ENCODE data around the gene NCKAP5. TPM values are rescaled to one million over a fixed set of nuclear protein-coding genes. Genes with fewer than 3 reads are reported as not detected.

Gene NCKAP5
- total and polyA plus RNA-seq, 2 donors, result 1.9 to 2.0 TPM

- H3K27ac ChIP-seq (ENCODE audit: low read depth in 1 of 2, low read length in 1 of 2), result no peak overlapping the region
- no peaks in the 10 kb centered on the region for H3K9me3 ChIP-seq (ENCODE audit: control insufficient read depth in 2 of 2, insufficient read depth in 1 of 2, low read length in 1 of 2)
- H3K36me3 ChIP-seq (ENCODE audit: control insufficient read depth in 2 of 2, insufficient read depth in 2 of 2, low read length in 1 of 2), result no peaks in the 10 kb centered on the region
- WGBS, result 98% methylated on average over 2 of the region's 2 CpGs
- no peaks in the 10 kb centered on the region for H3K27me3 ChIP-seq (ENCODE audit: control insufficient read depth in 2 of 2, insufficient read depth in 1 of 2, low read length in 1 of 2)
- DNase-seq (ENCODE audit: low read depth in 6 of 9, low spot score in 9 of 9), result no peak
- no peaks in the 10 kb centered on the region for H3K4me1 ChIP-seq (ENCODE audit: control insufficient read depth in 2 of 2, insufficient read depth in 2 of 2, low read length in 2 of 2)
- no peak overlapping the region for H3K4me3 ChIP-seq (ENCODE audit: low read length in 2 of 2)
Observed at GRCh38 chr2:133253793-133254192, 314.5 kb downstream of the NCKAP5 start.

DNA sequence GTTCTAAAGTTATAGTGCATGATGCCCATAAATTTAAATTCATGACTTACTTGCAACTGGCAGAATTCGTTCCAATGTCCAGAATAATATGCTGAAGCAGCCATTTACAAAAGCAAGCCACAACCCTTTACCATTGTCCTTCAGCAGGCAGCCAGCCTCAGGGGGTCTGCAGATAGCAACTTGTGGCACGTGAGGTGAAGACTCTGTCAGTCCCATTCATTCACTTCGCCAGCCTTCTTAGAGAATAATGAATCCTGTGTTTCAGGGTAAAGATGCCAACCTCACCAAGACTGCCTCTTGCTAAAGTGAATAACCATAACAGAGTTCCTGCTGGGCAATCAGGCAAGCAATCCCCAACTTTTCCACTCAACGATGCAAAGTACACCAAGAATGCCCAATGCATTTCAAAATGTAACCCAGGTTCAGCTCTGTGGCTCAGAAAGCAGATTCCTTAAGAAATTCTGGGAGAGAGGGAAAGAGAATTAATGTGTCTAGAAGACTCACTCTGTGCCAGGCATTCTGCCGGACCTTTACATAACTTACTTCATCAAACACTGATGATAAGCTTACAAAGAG is 315.4 kb downstream of the NCKAP5 start:
- H3K27ac ChIP-seq (ENCODE audit: low read depth in 1 of 2, low read length in 1 of 2), result no peak overlapping the region
- H3K4me3 ChIP-seq (ENCODE audit: low read length in 2 of 2), result no peak overlapping the region
- no peaks in the 10 kb centered on the region for H3K9me3 ChIP-seq (ENCODE audit: control insufficient read depth in 2 of 2, insufficient read depth in 1 of 2, low read length in 1 of 2)
- H3K27me3 ChIP-seq (ENCODE audit: control insufficient read depth in 2 of 2, insufficient read depth in 1 of 2, low read length in 1 of 2), result no peaks in the 10 kb centered on the region
- no peaks in the 10 kb centered on the region for H3K4me1 ChIP-seq (ENCODE audit: control insufficient read depth in 2 of 2, insufficient read depth in 2 of 2, low read length in 2 of 2)
- no peaks in the 10 kb centered on the region for H3K36me3 ChIP-seq (ENCODE audit: control insufficient read depth in 2 of 2, insufficient read depth in 2 of 2, low read length in 1 of 2)
- no peak for DNase-seq (ENCODE audit: low read depth in 6 of 9, low spot score in 9 of 9)
- 87% methylated on average over 5 of the region's 5 CpGs for WGBS

DNA sequence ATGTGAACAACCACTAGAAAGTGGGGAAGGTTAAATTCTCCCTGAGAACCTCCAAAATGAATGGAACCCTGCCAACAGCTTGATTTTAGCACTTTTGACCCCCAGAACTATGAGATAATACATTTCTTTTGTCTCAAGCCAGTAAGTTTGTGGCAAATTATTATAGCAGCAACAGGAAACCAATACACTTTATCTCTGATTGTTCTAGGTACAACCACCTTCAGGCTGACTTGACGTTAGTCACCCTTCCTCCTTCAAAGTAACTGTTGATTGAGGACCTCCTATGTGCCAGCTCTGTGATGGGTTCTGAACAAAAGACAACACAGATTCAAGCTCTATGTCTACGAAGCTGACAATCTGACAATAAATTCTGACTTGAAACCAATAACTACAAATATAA is 318.9 kb downstream of the NCKAP5 start:
- Histone ChIP-seq H3K4me3 (ENCODE audit: low read length in 2 of 2) (no peak overlapping the region), H3K4me1 (ENCODE audit: control insufficient read depth in 2 of 2, insufficient read depth in 2 of 2, low read length in 2 of 2) (no peaks in the 10 kb centered on the region), H3K27me3 (ENCODE audit: control insufficient read depth in 2 of 2, insufficient read depth in 1 of 2, low read length in 1 of 2) (no peaks in the 10 kb centered on the region), H3K27ac (ENCODE audit: low read depth in 1 of 2, low read length in 1 of 2) (no peak overlapping the region), H3K9me3 (ENCODE audit: control insufficient read depth in 2 of 2, insufficient read depth in 1 of 2, low read length in 1 of 2) (no peaks in the 10 kb centered on the region), H3K36me3 (ENCODE audit: control insufficient read depth in 2 of 2, insufficient read depth in 2 of 2, low read length in 1 of 2) (no peaks in the 10 kb centered on the region)
- no peak for DNase-seq (ENCODE audit: low read depth in 6 of 9, low spot score in 9 of 9)
- 89% methylated on average over 2 of the region's 2 CpGs for WGBS

DNA sequence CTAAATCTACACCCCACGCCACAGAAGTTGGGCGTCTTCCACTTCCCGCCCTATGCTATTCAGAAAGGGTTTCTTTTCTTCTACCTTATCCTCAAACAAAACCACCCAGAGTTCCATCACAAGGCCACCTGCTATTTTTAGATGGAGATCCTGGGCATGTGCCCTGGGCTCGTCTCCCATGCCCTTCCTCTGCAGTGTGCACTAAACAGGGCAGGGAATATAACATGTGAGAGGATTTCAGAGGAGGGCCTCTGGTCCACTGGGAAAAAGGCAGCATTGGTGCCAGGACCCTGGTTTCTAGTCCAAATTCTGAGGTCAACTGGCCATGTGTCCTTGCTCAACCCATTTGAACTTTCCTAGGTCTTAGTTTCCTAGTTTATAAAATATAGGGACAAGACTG is 320.0 kb downstream of the NCKAP5 start:
- Histone ChIP-seq H3K27me3 (ENCODE audit: control insufficient read depth in 2 of 2, insufficient read depth in 1 of 2, low read length in 1 of 2) (no peaks in the 10 kb centered on the region), H3K36me3 (ENCODE audit: control insufficient read depth in 2 of 2, insufficient read depth in 2 of 2, low read length in 1 of 2) (no peaks in the 10 kb centered on the region), H3K4me1 (ENCODE audit: control insufficient read depth in 2 of 2, insufficient read depth in 2 of 2, low read length in 2 of 2) (no peaks in the 10 kb centered on the region), H3K27ac (ENCODE audit: low read depth in 1 of 2, low read length in 1 of 2) (no peak overlapping the region), H3K4me3 (ENCODE audit: low read length in 2 of 2) (no peak overlapping the region), H3K9me3 (ENCODE audit: control insufficient read depth in 2 of 2, insufficient read depth in 1 of 2, low read length in 1 of 2) (no peaks in the 10 kb centered on the region)
- 93% methylated on average over 4 of the region's 4 CpGs for WGBS
- DNase-seq (ENCODE audit: low read depth in 6 of 9, low spot score in 9 of 9), result no peak

DNA sequence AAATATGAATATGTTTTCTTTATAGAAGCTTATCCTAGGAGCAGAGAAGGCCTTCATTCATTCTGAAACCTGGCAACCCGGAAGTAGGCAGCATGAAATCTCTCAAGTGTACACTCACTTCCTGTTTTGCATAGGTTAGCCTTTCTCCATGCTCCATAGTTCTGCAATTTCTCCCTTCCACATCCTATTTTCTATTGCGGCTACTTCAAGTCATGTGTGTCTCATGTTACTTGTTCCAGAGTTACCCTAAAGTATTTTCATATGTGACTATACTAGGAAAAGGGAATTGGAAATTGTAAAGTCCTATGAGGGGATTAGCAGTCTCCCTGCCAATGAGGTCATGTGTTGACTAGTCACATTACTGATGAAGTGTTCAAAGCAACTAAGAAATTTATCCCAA is 320.6 kb downstream of the NCKAP5 start:
- Histone ChIP-seq H3K9me3 (ENCODE audit: control insufficient read depth in 2 of 2, insufficient read depth in 1 of 2, low read length in 1 of 2) (no peaks in the 10 kb centered on the region), H3K27me3 (ENCODE audit: control insufficient read depth in 2 of 2, insufficient read depth in 1 of 2, low read length in 1 of 2) (no peaks in the 10 kb centered on the region), H3K36me3 (ENCODE audit: control insufficient read depth in 2 of 2, insufficient read depth in 2 of 2, low read length in 1 of 2) (no peaks in the 10 kb centered on the region), H3K27ac (ENCODE audit: low read depth in 1 of 2, low read length in 1 of 2) (no peak overlapping the region), H3K4me1 (ENCODE audit: control insufficient read depth in 2 of 2, insufficient read depth in 2 of 2, low read length in 2 of 2) (no peaks in the 10 kb centered on the region), H3K4me3 (ENCODE audit: low read length in 2 of 2) (no peak overlapping the region)
- WGBS, result 30% methylated on average over 2 of the region's 2 CpGs
- DNase-seq (ENCODE audit: low read depth in 6 of 9, low spot score in 9 of 9), result peak in 1 of 9 donors; percentile 5

- DNase-seq (ENCODE audit: low read depth in 6 of 9, low spot score in 9 of 9), result no peak
- H3K27me3 ChIP-seq (ENCODE audit: control insufficient read depth in 2 of 2, insufficient read depth in 1 of 2, low read length in 1 of 2), result no peaks in the 10 kb centered on the region
- no peaks in the 10 kb centered on the region for H3K36me3 ChIP-seq (ENCODE audit: control insufficient read depth in 2 of 2, insufficient read depth in 2 of 2, low read length in 1 of 2)
- no peak overlapping the region for H3K27ac ChIP-seq (ENCODE audit: low read depth in 1 of 2, low read length in 1 of 2)
- H3K4me3 ChIP-seq (ENCODE audit: low read length in 2 of 2), result no peak overlapping the region
- no peaks in the 10 kb centered on the region for H3K4me1 ChIP-seq (ENCODE audit: control insufficient read depth in 2 of 2, insufficient read depth in 2 of 2, low read length in 2 of 2)
- 83% methylated on average over 2 of the region's 2 CpGs for WGBS
- no peaks in the 10 kb centered on the region for H3K9me3 ChIP-seq (ENCODE audit: control insufficient read depth in 2 of 2, insufficient read depth in 1 of 2, low read length in 1 of 2)
Observed at GRCh38 chr2:133241224-133241571, 327.1 kb downstream of the NCKAP5 start.

DNA sequence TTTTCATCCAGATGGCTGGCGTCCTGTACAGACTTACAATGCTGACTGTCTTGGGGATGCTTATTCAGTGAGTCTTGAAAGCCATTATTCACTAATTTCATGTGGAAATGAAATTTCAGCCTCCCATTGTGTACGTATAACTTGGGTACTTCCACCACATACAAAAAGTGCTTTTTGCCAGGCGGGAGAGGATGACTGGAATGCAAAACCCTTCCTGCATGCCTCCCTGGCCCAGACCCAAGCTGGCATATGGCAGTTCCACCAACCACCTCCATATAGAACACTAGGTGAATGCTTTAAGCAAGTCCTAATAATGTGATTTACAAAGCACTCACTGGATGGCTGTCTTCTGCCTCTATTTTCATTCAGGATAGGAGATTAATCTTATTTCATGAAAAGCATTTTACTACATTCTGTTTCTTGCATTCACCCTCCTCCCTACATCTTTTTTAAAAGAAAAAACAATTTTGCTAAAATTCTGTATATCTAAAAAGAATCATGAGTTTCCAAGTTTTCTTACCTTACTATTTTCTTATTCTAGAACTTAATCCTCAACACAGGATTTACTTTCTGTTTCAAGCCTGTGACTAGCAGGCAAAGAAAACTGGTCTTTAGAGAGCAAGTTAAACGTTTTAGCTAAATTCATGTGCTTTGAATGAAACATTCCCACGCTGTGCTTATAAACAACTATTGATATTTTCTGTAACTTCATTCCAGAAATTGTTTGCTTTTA is 327.6 kb downstream of the NCKAP5 start:
- no peaks in the 10 kb centered on the region for H3K36me3 ChIP-seq (ENCODE audit: control insufficient read depth in 2 of 2, insufficient read depth in 2 of 2, low read length in 1 of 2)
- no peaks in the 10 kb centered on the region for H3K27me3 ChIP-seq (ENCODE audit: control insufficient read depth in 2 of 2, insufficient read depth in 1 of 2, low read length in 1 of 2)
- no peak overlapping the region for H3K4me3 ChIP-seq (ENCODE audit: low read length in 2 of 2)
- 85% methylated on average over 5 of the region's 5 CpGs for WGBS
- no peak overlapping the region for H3K27ac ChIP-seq (ENCODE audit: low read depth in 1 of 2, low read length in 1 of 2)
- no peaks in the 10 kb centered on the region for H3K4me1 ChIP-seq (ENCODE audit: control insufficient read depth in 2 of 2, insufficient read depth in 2 of 2, low read length in 2 of 2)
- DNase-seq (ENCODE audit: low read depth in 6 of 9, low spot score in 9 of 9), result no peak
- no peaks in the 10 kb centered on the region for H3K9me3 ChIP-seq (ENCODE audit: control insufficient read depth in 2 of 2, insufficient read depth in 1 of 2, low read length in 1 of 2)

- DNase-seq (ENCODE audit: low read depth in 6 of 9, low spot score in 9 of 9), result no peak
- WGBS, result 98% methylated on average over 1 of the region's 1 CpG
- no peaks in the 10 kb centered on the region for H3K4me1 ChIP-seq (ENCODE audit: control insufficient read depth in 2 of 2, insufficient read depth in 2 of 2, low read length in 2 of 2)
Observed at GRCh38 chr2:133235968-133236367, 332.3 kb downstream of the NCKAP5 start.

GRCh38 chr2:133232556-133232955 is 335.7 kb downstream of the NCKAP5 start:
- DNase-seq (ENCODE audit: low read depth in 6 of 9, low spot score in 9 of 9), result no peak
- H3K27ac ChIP-seq (ENCODE audit: low read depth in 1 of 2, low read length in 1 of 2), result no peak overlapping the region
- H3K9me3 ChIP-seq (ENCODE audit: control insufficient read depth in 2 of 2, insufficient read depth in 1 of 2, low read length in 1 of 2), result no peaks in the 10 kb centered on the region
- no peak overlapping the region for H3K4me3 ChIP-seq (ENCODE audit: low read length in 2 of 2)
- H3K36me3 ChIP-seq (ENCODE audit: control insufficient read depth in 2 of 2, insufficient read depth in 2 of 2, low read length in 1 of 2), result no peaks in the 10 kb centered on the region
- 21% methylated on average over 1 of the region's 1 CpG for WGBS
- H3K27me3 ChIP-seq (ENCODE audit: control insufficient read depth in 2 of 2, insufficient read depth in 1 of 2, low read length in 1 of 2), result no peaks in the 10 kb centered on the region
- no peaks in the 10 kb centered on the region for H3K4me1 ChIP-seq (ENCODE audit: control insufficient read depth in 2 of 2, insufficient read depth in 2 of 2, low read length in 2 of 2)

More at GRCh38 chr2:133235968-133236367, 332.3 kb downstream of the NCKAP5 start:
- no peak overlapping the region for H3K27ac ChIP-seq (ENCODE audit: low read depth in 1 of 2, low read length in 1 of 2)
- H3K36me3 ChIP-seq (ENCODE audit: control insufficient read depth in 2 of 2, insufficient read depth in 2 of 2, low read length in 1 of 2), result no peaks in the 10 kb centered on the region
- H3K9me3 ChIP-seq (ENCODE audit: control insufficient read depth in 2 of 2, insufficient read depth in 1 of 2, low read length in 1 of 2), result no peaks in the 10 kb centered on the region
- H3K4me3 ChIP-seq (ENCODE audit: low read length in 2 of 2), result no peak overlapping the region
- no peaks in the 10 kb centered on the region for H3K27me3 ChIP-seq (ENCODE audit: control insufficient read depth in 2 of 2, insufficient read depth in 1 of 2, low read length in 1 of 2)

All from thymus (tissue), 11 donors.